VCaP (cell line): ENCODE results near the gene PHACTR1.

ENCODE experiments used
- H3K27ac ChIP-seq: fragments of 450-650 bp; 2 replicates; pipeline ENCODE4 v1.5.1; 2017
- TF ChIP-seq, protein P1 (sequence below): fragments of 450-650 bp; conservative IDR thresholded peaks from 2 replicates; pipeline ENCODE4 v1.5.1; 2017; ENCODE audit warnings: mild to moderate bottlenecking, moderate library complexity

The PHACTR1 gene

DNA sequence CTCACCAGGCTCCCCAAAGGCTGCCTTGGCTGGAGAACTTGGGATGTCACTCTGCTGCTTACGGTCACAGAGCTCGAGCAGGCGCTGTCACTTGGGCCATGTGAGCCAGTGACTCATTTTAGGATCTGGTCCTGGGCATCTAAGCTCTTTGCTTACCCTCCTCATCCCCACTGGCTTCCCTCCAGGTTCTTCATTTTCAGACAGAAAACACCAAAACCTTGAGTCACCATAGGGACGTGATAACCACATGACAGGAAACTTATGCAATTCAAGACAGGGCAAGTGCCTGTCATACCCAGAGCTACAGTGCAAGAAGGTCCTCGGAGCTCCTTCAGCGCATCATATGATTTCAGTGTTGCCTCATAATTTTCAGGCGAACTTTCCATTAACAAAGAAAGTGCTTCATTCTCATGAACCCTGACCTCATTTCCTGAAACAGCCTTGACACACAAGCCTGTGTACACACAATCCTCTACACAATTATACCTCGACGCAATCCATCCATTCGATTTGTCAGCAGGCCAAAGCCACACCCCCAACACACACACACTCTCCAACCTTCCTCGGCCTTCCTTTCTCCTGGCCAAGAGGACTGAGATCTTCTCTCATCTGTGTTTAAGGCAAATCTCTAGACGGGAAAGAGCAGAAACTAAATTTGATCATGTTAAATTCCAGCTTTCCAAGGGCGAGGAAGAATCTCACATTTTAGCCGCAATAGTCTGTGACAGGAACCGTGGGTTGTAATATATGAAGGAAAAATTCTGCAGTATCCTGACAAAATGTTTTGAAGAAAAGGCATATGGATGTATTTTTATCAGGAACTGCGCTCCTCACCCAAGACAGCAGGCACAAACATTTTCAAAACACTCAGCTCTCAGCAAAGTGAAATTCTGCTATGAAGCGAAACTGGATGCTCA is 586.4 kb downstream of the PHACTR1 start:
- H3K27ac ChIP-seq: no peak overlapping the region
- TF ChIP-seq, protein P1, sequence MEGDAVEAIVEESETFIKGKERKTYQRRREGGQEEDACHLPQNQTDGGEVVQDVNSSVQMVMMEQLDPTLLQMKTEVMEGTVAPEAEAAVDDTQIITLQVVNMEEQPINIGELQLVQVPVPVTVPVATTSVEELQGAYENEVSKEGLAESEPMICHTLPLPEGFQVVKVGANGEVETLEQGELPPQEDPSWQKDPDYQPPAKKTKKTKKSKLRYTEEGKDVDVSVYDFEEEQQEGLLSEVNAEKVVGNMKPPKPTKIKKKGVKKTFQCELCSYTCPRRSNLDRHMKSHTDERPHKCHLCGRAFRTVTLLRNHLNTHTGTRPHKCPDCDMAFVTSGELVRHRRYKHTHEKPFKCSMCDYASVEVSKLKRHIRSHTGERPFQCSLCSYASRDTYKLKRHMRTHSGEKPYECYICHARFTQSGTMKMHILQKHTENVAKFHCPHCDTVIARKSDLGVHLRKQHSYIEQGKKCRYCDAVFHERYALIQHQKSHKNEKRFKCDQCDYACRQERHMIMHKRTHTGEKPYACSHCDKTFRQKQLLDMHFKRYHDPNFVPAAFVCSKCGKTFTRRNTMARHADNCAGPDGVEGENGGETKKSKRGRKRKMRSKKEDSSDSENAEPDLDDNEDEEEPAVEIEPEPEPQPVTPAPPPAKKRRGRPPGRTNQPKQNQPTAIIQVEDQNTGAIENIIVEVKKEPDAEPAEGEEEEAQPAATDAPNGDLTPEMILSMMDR: no peak

DNA sequence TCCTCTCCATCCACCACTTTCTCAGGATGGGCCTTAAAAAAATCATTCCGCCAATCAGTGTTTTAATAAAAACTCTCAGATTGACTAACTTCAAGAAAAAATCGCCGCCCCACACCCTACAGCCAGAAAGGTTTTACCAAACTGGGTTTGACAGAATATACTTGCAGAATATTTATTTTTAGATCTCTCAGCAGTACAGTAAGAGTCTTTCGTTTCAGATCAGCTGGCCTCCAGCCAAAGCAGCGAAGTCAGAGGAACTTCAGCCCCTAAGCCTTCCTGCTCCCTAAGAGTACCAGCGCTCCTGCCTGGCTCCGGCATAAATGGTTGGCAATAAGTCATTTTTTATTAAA is 587.1 kb downstream of the PHACTR1 start:
- no peak overlapping the region for H3K27ac ChIP-seq
- TF ChIP-seq, protein P1: no peak

DNA sequence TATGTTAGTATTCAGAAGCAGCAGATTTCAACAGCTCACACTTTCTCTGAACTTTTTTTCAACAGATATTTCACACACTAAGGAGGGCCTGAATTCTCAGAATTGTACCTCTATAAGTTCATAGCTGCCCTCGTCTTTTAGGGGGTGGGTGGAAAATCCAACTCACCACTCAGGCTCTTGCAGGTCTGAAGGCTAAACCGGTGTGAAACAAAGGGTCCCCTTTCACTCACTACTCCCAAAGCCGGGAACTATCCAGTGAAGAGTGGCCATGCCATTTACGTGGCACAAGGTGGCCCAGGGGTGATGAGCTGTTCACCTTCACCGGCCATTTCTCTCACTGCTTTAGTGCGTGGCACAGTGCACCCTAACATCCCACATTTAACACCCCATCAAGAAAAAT is 587.5 kb downstream of the PHACTR1 start:
- H3K27ac ChIP-seq: no peak overlapping the region
- TF ChIP-seq, protein P1: no peak

DNA sequence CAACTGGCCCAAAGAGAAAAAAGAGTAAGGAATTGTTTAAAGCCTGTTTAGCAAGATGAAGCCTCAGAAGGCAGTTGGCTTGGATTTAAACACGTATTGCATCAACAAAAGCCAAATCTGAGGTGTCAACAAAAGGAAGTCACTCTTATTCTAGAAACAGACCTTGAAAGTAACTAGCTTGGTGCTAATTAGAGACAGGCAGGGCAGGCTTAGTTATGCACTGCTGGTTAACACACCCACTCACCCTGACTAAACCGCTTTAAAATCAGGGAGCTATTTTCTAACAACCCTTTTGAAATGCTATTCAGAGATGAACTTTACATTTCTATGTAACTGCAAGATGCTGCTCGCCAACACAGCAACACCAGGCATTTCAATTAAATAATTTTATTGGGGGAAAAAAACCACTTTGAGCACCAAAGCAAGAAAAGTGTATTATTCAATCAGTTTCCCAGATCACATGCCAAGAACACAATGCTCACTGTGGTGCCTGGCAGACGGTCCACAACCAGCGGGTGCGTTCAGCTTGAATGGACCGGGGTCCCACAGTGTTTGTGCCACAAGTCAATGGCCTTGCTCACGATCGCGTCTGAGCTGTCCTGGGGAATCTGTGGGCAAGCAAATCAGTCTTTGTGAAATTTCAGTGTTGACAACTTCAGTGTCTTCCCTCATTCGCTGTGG is 588.2 kb downstream of the PHACTR1 start:
- TF ChIP-seq, protein P1: no peak

DNA sequence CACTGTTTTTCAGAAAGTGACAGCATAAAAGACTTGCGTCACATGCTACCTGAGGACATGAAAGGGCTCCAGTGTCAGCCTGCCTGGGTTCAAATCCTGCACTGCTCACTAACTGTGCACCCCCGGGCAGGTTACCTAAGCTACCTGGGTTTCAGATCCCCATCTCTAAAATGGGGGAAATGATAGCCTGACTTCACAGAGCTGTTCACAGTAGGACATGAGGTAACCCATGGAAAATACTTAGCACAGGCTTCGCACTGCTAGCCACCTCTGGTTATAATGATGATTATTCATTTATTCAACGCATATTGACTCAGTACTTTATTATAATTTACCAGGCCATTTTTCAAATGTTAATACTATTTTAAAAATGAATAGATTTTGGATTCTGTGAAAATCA is 588.7 kb downstream of the PHACTR1 start:
- TF ChIP-seq, protein P1: no peak
- H3K27ac ChIP-seq: no peak overlapping the region

More for the DNA sequence above, 588.2 kb downstream of the PHACTR1 start:
- H3K27ac ChIP-seq: no peak overlapping the region

DNA sequence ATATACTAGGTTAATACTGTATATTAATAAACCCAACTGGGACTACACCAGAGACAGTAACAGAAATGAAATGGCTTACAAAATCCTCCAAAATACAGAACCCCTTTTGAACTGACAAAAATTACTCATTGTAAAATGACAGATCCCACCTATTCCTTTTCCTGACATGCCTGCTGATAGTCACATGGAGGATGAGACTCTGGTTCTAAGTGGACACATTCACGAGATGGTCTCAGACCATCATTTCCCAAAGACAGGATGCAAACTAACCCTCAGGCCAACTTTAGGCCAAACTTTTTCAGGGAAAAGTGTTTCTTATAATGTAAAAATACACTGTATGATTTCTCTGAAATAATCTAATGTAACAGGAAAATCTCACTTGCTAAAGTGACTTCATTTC is 589.2 kb downstream of the PHACTR1 start:
- no peak overlapping the region for H3K27ac ChIP-seq
- TF ChIP-seq, protein P1: no peak

DNA sequence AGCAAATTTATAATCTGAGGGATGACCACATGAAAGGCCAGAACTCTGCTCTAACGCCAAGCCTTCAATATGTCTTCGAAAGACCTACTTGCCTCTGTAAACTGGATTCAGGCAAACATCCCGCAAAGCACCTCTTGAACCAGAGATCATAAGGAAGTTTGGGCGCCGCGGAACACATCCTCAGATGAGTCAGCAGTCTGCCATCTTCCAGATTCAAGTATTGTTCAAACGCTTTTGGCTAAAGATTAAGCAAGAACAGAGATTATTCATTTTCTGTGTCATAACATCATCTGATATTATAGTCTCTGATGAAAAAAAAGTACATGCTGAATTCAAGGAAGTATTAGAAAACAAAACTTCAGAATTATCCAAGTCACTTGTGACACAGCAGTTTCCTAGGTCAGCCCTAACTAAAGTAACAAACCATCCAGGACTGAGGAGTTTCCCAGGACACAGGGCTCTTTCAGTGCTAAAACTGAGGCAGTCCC is 591.0 kb downstream of the PHACTR1 start:
- no peak overlapping the region for H3K27ac ChIP-seq

More for the DNA sequence above, 591.0 kb downstream of the PHACTR1 start:
- TF ChIP-seq, protein P1: no peak
